ENCODE data around the gene MIAT. TPM values are rescaled to one million over a fixed set of nuclear protein-coding genes. Genes with fewer than 3 reads are reported as not detected.
"Not testable (repeated sequence)": the region's sequence is repeated elsewhere in the genome, so short reads cannot be mapped to it uniquely, and the experiment has no call there.

Gene MIAT
- total RNA-seq, 1 donor from 2014 or later, result 0.29 TPM

DNA sequence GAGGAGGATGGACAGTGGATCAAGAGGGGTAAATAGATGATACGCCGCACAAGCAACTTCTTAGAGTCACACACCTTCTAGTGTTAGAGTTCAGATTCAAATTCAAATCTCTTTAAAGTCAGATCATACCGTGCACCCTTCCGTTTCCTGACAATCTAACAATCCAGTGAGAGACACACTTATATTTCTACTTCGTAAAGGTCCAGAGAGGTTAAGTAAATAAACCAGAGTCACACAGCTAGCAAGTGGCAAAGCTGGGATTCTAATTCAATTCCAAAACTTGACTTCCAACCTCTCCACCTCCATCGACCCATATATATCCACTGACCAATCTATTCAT, 34.0 kb downstream of the MIAT start:
- no peak for DNase-seq (ENCODE audit: extremely low read depth, low read depth, low spot score)

DNA sequence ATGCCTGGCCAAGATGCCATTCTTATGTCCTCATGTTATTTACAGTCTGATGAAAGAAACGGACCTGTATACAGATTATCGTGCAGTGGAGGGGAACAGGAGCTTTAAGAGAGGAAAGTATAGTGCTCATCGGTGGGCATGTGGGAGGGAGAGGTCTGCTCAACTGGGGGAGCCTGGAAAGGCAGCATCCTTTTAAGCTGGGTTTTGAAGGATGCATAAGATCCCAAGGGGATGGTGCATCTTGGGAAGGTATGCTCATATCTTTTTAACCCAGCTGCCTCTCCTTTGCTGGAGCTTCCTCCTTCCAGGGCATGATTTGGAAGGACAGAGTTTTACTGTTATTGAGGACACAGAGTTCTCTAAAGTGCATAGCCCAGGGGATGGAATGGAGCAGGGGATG, 34.8 kb downstream of the MIAT start:
- no peak for DNase-seq (ENCODE audit: extremely low read depth, low read depth, low spot score)

DNA sequence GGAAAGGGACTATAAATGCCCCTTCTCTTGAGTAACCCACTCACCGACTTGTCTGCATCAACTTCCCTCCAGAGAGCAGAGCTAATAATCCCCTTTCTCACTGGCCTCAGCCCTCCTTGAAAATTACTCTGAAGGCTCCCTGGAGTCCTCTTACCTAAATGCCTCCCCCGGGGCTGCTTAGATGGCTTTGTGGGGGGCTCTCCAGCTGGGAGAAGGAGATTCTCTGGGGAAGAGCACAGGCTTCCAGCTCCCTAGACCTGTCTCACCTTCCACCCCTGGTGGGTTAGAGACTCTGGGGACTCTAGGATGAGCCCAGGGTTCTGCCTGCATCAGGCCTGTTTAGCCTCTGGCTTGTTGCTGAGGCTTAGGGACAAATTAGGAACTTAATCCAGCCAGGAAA, 39.8 kb downstream of the MIAT start:
- no peak for DNase-seq (ENCODE audit: extremely low read depth, low read depth, low spot score)

DNA sequence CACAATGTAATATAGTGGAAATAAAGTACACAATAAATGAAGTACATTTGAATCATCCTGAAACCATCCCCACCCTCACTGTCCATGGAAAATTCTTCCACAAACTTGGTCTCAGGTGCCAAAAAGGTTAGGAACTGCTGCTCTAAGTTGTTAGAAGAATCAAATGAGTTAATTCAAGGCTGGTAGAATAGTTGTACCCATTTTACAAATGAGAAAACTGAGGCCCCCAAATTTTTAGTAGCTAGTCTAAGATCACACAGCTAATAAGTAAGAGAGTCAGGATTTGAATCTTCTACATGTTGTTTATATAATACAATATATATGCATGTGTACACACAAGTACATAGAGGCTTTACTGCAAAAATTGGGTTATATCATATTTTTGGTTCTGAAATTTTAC, 43.1 kb downstream of the MIAT start:
- no peak for DNase-seq (ENCODE audit: extremely low read depth, low read depth, low spot score)

DNA sequence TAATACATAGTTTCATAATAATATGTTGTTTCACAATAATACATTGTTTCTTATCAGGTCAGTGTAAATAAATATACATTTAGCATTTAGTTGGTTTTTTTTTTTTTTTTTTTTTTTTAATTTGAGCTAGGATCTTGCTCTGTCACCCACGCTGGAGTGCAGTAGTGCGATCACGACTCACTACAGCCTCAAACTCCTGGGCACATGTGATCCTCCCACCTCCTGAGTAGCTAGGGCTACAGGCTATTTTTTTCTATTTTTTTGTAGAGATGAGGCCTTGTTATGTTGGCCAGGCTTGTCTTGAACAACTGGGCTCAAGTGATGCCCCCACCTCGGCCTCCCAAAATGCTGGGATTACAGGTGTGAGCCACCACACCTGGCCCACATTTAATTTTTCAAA, 43.5 kb downstream of the MIAT start:
- no peak for DNase-seq (ENCODE audit: extremely low read depth, low read depth, low spot score)

DNA sequence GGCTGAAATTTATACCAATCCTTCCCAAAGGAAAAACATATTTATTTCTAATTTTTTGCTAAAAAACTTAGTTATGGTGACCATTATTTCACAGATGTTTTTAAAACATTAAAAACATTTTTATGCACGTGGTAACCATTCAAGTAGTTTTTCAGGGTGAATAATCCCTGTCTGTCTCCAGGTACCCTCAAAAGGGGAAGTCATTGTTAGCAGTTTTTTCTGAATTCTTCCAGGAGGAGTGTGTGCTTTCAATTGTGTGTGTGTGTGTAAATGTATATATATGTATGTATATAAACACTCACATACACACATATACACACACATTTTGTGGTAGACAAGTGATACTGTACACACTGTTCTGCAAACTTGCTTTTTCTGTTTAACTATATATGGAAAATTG, 43.9 kb downstream of the MIAT start:
- no peak for DNase-seq (ENCODE audit: extremely low read depth, low read depth, low spot score)

DNA sequence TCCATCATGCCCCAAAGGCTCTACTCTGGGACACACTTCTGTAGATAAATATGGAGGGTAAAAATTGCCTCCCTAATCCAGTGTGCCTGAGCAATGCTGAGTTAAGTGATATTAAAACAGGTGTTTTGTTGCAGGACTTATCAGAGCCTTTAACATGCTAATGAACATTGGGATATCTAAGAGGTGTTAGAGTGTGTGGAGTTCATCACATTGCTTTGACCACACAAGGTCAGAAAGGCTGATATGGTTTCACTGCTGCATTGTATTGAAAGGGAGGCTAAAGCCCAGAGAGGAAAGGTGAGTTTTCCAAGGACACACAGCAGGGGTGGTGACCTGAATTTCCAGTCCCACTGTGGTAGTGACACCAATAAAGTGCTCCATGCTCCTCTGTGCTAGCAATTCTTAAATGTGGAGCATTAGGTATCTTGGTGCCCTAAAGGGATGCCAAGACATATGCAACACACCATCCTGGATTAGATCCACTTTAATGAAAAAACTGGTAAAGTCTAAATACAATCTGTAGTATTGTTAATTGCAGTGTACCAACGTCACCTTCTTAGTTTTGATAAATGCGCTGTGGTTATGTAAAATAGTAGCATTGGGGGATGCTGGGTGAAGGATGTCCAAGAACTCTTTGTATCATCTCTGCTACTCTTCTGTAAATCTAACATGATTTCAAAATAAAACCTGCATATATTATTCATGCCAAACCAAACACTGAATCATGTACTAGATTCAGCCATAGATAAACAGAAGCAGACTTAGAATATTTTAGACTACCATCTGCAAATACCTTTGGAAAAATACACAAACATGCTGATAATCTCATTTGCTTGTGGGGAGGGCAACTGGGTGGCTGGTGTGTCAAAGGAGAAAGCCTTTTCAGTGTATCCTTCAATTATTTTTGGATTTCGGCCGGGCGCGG, 45.8 kb downstream of the MIAT start:
- DNase-seq (ENCODE audit: extremely low read depth, low read depth, low spot score), result no peak

DNA sequence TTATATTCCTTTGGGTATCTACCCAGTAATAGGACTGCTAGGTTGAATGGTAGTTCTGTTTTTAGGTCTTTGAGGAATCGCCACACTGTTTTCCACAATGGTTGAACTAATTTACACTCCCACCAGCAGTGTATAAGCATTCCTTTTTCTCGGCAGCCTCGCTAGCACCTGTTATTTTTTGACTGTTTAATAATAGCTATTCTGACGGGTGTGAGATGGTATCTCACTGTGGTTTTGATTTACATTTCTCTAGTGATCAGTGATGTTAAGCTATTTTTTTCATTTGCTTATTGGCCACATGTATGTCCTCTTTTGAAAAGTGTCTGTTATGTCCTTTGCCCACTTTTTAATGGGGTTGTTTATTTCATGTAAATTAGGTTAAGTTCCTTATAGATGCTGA, 48.0 kb downstream of the MIAT start:
- DNase-seq (ENCODE audit: extremely low read depth, low read depth, low spot score), result not testable (repeated sequence)

DNA sequence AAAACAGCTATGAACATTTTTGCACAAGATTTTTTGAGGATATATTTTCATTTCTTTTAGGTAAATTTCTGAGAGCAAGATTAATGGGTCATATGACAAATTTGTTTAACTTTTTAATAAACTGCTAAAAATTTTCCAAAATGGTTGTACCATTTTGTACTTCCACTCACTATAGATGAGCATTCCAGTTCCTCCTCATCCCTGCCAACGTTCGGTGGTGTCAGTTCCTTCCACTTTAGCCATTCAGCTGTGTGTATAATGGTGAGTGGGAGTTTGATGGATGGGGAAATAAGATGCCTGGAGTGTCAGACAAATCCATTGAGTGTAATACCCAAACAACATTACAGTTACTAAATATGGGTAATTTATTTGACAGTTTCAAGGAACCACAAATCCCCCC, 49.7 kb downstream of the MIAT start:
- DNase-seq (ENCODE audit: extremely low read depth, low read depth, low spot score), result no peak

DNA sequence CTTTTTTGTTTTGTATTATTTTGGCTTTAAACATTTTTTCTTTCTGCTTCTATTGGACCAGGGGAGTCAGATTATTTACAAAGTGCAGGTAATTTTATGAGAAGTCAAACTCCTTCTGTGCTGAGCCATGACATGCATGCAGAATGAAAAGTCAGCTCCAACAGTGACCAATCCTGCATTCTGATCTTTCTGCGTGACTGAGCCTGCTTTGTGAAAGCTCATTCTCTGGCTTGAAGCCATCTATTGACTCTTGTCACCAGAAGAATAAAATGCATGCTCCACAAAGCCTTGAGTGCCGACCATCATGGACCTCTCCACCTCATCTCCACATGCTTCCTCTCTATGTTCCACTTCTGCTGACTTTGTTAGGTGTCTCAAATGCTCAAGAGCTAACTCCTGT, 50.2 kb downstream of the MIAT start:
- DNase-seq (ENCODE audit: extremely low read depth, low read depth, low spot score), result no peak

DNA sequence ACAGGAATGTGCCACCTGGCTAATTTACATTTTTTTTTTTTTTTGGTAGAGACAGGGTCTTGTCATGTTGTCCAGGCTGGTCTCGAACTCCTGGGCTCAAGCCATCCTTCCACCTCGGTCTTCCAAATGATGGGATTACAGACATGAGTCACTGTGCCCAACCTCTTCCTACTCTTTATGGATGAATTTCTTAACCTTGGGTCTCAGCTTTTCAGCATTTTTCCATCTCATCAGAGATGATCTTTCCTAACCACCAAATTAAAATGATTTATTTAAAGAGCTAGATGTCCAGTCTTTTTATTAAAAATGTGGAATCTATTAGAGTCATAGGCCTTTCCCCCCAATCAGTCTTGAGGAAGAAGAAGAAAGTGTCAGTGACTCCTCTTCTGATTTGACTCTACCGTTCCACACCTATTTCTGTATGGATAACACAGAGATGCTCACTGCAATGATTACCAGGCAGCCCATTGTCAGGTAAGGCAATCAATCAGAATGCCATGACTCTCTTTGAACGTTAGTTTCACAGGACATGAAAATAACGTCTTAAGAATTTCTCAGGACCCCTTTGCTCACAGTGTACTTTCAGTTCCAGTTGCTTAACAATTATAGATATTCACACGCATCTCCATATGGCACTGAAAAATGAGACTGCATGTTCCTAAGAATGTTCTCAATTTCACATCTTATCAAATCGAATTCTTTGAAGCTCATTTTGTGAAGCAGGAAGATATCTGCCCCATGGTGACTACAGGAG, 51.0 kb downstream of the MIAT start:
- DNase-seq (ENCODE audit: extremely low read depth, low read depth, low spot score), result no peak

DNA sequence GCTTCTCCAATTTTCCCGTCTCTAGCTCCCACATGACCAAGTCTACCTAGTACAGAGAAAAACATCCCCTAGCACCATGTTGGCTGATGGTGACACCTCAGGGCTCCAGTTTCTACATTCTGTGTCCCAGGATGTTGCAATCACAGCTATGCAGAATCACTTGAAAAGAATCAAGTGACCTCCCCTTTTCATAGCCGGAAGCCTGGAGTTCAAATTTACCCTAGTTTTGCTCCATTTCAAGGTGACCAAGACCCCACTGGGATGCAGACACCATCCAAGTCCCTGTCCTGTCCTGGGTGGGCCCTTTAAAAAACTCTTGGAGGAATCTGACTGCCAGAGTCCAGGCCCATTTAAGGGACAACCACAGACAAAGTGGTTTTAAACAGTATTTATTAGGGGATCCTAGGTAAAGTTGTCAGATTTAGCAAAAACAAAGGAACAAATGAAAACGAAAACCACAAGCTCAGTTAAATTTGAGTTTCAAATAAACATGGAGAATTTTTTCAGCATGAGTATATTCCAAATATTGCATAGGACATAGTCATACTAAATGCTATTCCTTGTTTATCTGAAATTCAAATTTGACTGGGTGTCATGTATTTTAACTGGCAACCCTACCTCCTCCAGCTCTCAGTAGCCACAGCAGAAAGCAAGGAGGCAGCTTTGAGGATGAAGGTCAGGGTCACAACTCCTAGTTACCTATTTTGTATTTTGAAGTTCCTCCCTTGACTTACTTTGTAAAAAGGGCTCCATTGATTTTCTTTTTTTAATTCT, 52.4 kb downstream of the MIAT start:
- no peak for DNase-seq (ENCODE audit: extremely low read depth, low read depth, low spot score)

DNA sequence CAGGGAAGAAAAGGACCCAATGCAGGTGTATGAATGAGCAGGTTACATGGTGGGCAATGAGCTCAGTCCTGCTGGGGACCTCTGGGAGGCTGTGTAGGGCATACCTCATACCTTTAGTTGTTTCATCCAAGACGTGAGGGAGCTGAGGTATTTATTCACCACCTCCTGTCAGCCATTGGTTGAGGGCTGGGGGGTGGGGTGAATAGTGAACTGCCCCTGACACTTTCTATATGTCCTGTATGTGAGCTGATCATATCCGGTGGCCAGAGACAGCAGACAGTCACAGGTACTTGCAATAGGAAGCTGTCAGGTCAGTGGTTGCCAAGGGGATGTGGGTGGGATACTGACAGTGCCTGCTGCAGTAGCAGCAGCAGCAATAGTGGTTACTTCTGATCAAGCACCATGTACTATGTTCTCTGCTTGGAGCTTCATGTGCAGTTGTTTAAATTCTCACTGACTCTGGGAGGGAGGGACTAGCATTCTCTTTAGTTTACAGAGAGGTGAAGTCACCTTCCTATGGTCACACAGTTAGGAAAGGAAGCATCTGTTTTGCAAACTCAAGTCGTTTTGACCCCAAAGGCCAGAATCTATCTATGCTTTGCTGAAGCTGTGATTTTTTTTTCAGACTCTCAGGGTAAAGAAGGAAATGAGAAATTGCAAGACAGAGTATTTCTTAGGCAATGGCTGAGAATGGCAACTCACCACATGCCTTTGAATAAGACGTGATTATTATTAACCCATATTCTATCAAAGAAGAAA, 54.0 kb downstream of the MIAT start:
- no peak for DNase-seq (ENCODE audit: extremely low read depth, low read depth, low spot score)

DNA sequence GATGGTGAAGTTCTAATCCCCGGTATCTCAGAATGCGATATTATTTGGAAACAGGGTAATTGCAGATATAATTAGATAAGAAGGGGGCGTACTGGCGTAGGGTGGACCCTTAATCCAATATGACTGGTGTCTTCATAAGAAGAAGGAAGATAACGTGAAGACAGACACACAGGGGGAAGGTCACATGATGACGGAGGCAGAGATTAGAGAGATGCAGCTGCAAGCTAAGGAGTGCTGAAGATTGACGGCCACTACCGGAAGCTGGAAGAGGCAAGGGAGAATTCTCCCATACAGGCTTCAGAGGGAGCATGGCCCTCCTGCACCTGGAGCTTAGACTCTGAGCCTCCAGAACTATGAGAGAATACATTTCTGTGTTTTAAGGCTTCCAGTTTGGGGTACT, 54.8 kb downstream of the MIAT start:
- no peak for DNase-seq (ENCODE audit: extremely low read depth, low read depth, low spot score)

DNA sequence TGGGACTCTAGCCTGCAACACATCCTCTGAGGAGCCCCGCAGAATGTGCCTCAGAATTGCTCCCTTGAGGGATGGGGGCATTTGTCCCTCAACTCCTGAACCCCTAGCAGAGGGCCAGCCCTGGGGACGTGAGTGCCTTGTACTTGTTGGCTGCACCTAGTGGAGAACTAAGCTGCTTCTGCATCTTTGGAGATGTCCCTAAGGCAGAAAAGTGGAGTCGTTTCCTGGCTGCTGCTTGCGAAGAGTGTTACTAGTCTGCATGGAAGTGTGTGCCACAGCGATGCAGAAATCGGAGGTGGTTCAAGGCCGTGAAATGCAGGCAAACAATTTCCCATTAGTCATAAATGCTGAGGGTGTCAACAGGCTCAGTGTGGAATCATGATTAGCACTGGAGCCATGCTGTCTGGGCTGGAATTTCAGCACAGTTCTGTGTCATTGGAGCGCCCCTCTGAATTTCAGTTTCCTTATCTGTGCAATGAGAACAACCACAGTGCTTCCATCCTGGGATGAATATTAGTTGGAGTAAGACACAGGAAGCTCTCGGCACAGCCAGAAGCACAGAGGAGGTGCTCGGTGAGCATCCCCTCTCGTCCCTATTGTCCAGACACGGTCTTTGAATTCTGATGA, 56.5 kb downstream of the MIAT start:
- no peak for DNase-seq (ENCODE audit: extremely low read depth, low read depth, low spot score)

DNA sequence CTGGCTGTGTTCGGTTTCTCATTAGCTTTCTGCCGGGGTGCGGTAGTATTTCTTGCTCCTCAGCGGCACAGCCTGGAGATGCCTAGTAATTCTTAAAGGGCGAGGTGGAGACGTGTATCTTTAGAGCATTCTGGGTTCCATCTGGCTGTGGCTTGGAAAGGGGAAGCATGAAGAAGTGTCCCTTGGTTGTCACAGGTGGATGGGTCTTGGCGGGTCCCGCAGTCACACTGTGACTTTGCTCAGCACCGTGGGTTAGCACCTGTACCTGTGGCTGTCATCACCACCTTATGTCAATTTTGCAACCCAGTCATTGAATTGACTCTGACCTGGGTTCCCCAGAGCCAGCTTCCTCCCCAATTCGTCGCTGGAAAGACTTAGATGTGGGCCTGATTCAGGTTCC, 57.6 kb downstream of the MIAT start:
- no peak for DNase-seq (ENCODE audit: extremely low read depth, low read depth, low spot score)

DNA sequence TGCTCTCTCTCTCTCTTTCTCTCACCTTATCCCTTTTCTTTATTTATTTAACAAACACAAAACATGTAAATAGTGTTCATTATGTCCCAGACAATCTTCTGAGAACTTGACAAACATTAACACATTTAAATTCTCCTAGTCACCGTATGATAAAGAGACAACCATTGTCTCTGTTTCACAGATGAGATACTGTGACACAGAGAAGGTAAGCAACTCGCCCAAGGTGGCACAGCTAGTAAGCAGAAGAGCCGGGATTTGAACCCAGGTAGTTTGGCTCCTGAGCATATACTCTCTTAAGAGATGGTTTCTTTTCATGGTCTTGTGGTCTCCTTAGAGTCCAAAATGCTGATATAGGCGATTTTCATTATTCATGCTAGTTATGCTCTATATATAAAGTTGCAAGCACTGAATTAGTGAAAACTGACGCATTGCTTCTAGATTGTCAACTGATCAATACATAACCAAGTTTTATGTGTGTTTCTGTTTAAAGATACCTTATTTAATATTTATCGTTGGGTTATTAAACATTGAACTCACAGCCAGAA, 58.1 kb downstream of the MIAT start:
- DNase-seq (ENCODE audit: extremely low read depth, low read depth, low spot score), result no peak

DNA sequence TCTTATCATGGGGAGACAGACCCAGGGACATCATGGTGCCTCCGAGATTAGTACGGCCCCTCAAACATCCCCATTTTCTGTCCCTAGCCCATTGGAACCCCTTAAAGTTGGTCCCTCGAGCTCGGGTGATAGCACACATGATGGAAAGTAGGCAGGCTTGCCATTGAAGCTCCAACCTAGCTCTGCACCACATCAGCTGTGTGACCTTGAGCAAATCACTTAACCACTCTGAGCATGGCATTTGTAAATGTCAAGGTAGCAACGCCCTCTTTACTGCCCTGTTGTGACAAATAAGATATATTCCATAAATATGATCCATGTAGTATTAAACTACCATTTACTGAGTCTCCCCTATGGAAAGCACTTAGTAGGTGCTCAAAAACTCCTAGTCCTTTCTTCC, 61.1 kb downstream of the MIAT start:
- DNase-seq (ENCODE audit: extremely low read depth, low read depth, low spot score), result no peak

DNA sequence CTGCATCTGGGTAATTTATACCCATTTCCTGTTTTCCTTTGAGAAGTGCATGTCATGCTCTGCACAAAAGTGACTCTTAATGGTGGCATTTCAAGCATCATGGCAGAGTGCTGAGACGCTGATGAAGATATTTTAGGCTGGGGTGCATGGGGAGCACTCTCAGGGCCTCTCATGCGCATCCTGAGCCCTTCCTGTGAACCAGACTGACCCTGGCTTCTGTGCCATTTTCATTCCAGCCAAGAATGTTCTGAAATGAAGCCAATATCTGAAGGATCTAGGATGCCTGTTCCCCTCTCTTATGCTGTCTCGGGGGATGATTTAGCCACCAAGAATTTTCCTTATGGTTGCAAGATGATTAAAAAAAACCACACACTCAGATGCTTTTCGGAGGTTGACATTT, 61.5 kb downstream of the MIAT start:
- no peak for DNase-seq (ENCODE audit: extremely low read depth, low read depth, low spot score)

DNA sequence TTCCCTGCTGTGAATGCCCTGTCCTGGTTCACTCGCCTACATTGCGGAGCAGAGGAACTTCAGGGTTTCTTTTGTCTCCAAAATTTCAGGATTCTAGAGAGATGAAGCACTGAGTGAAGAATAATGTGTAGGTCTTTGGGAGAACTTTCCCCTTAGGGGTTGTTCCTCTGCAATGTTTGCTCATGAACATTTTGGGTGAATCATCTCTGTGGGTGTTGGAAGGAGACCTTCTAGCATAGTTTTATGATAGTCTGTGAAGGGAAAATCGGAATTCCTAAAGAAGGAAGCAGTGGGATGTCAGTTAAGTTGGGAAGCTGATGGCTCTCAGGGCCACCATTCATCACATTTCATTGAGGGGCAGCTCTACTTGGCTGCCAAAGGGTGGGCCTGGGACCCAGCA, 64.8 kb downstream of the MIAT start:
- no peak for DNase-seq (ENCODE audit: extremely low read depth, low read depth, low spot score)

Measured in glomerular endothelial cell (primary cell).